Kidney epithelial cell (primary cell): ENCODE data around the gene HTR3B. TPM values are rescaled to one million over a fixed set of nuclear protein-coding genes. Genes with fewer than 3 reads are reported as not detected.

Experiments used
- DNase-seq: peaks from one replicate; pipeline ENCODE4 v3.0.0-alpha.2; 2010; ENCODE audit warnings: low read depth
- H3K27me3 ChIP-seq: 2 replicates; pipeline ENCODE4 v1.6.0; 2011; ENCODE audit warnings: low read length; ENCODE audit not compliant: control insufficient read depth, insufficient read depth
- H3K36me3 ChIP-seq: 2 replicates; pipeline ENCODE4 v1.5.1; 2011; ENCODE audit warnings: low read length; ENCODE audit not compliant: control insufficient read depth, insufficient read depth
- H3K4me3 ChIP-seq: 2 replicates; pipeline ENCODE4 v1.5.1; 2011; ENCODE audit warnings: low read depth, mild to moderate bottlenecking, control low read depth, low read length
- CTCF ChIP-seq: IDR thresholded peaks from 2 replicates; pipeline ENCODE4 v1.5.1; 2011; ENCODE audit warnings: mild to moderate bottlenecking, moderate library complexity, low read length, control low read depth, inconsistent platforms; ENCODE audit not compliant: insufficient read depth, poor library complexity, severe bottlenecking
- total RNA-seq: library from RNA; depleted of rRNA; stranded (reverse); fragments of >200 nt; gene quantifications from 2 replicates; pipeline ENCODE4 v1.2.3, GENCODE V29; 2015

The HTR3B gene
- total RNA-seq, 1 donor from 2014 or later = not detected

GRCh38 chr11:113880971-113881370 is 23.6 kb upstream of the HTR3B start:
- H3K4me3 ChIP-seq = no peak overlapping the region
- no peak for TF ChIP-seq CTCF
- no peak for DNase-seq
- H3K36me3 ChIP-seq = no peaks in the 10 kb centered on the region
- no peaks in the 10 kb centered on the region for H3K27me3 ChIP-seq

GRCh38 chr11:113881856-113882255 is 22.7 kb upstream of the HTR3B start:
- H3K4me3 ChIP-seq = no peak overlapping the region
- TF ChIP-seq CTCF = no peak
- H3K27me3 ChIP-seq = no peaks in the 10 kb centered on the region
- no peaks in the 10 kb centered on the region for H3K36me3 ChIP-seq
- DNase-seq = peak; percentile 52

- Histone ChIP-seq H3K27me3 (no peaks in the 10 kb centered on the region), H3K36me3 (no peaks in the 10 kb centered on the region), H3K4me3 (no peak overlapping the region)
- TF ChIP-seq CTCF = no peak
- DNase-seq = no peak
Measured at GRCh38 chr11:113884361-113884836, 20.2 kb upstream of the HTR3B start.

- Histone ChIP-seq H3K27me3 (no peaks in the 10 kb centered on the region), H3K36me3 (no peaks in the 10 kb centered on the region), H3K4me3 (no peak overlapping the region)
- no peak for TF ChIP-seq CTCF
- no peak for DNase-seq
Measured at GRCh38 chr11:113885897-113886296, 18.7 kb upstream of the HTR3B start.

- H3K27me3 ChIP-seq = no peaks in the 10 kb centered on the region
- no peaks in the 10 kb centered on the region for H3K36me3 ChIP-seq
- H3K4me3 ChIP-seq = no peak overlapping the region
- DNase-seq = no peak
- no peak for TF ChIP-seq CTCF
Measured at GRCh38 chr11:113888848-113889247, 15.7 kb upstream of the HTR3B start.

GRCh38 chr11:113894421-113894996 is 10.1 kb upstream of the HTR3B start:
- Histone ChIP-seq H3K4me3 (no peak overlapping the region), H3K36me3 (no peaks in the 10 kb centered on the region), H3K27me3 (peaks cover 2% of the 10 kb centered on the region)
- TF ChIP-seq CTCF = no peak
- no peak for DNase-seq
